Osteocyte (in vitro differentiated cells): ENCODE data around the gene LGALS3BP. TPM values are rescaled to one million over a fixed set of nuclear protein-coding genes. Genes with fewer than 3 reads are reported as not detected.
"Not testable (repeated sequence)": the region's sequence is repeated elsewhere in the genome, so short reads cannot be mapped to it uniquely, and the experiment has no call there.

Experiments used
- DNase-seq: peaks from one replicate; pipeline ENCODE4 v3.0.0; 2021; ENCODE audit warnings: mixed read lengths; ENCODE audit not compliant: unreplicated experiment; ENCODE audit errors: extremely low spot score
- H3K27ac Mint-ChIP-seq: one replicate; pipeline ENCODE4 v1.8.0; 2021; ENCODE audit warnings: mild to moderate bottlenecking, mixed read lengths; ENCODE audit not compliant: unreplicated experiment
- H3K27me3 Mint-ChIP-seq: one replicate; pipeline ENCODE4 v1.8.0; 2021; ENCODE audit warnings: mixed read lengths; ENCODE audit not compliant: unreplicated experiment
- H3K36me3 Mint-ChIP-seq: one replicate; pipeline ENCODE4 v1.8.0; 2021; ENCODE audit warnings: mixed read lengths; ENCODE audit not compliant: unreplicated experiment
- H3K4me1 Mint-ChIP-seq: one replicate; pipeline ENCODE4 v1.8.0; 2021; ENCODE audit warnings: mixed read lengths; ENCODE audit not compliant: unreplicated experiment
- H3K4me3 Mint-ChIP-seq: one replicate; pipeline ENCODE4 v1.8.0; 2021; ENCODE audit warnings: mild to moderate bottlenecking, moderate library complexity, mixed read lengths; ENCODE audit not compliant: unreplicated experiment
- H3K9me3 Mint-ChIP-seq: one replicate; pipeline ENCODE4 v1.8.0; 2021; ENCODE audit warnings: mixed read lengths; ENCODE audit not compliant: unreplicated experiment
- CTCF ChIP-seq: fragments of 200-600 bp; sonication (generic); IDR thresholded peaks from 2 replicates; pipeline ENCODE4 v1.5.0; 2021; ENCODE audit warnings: antibody characterized with exemption, mild to moderate bottlenecking, moderate library complexity
- total RNA-seq: library from RNA; stranded (reverse); gene quantifications from 2 replicates; pipeline ENCODE4 v1.2.1, GENCODE V29; 2021

Gene LGALS3BP
- total RNA-seq, 1 donor from 2014 or later, result 439 TPM

GRCh38 chr17:78951967-78952551, 27.7 kb downstream of the LGALS3BP start:
- Mint-ChIP-seq H3K4me3 (no peak overlapping the region), H3K27ac (peak overlapping the region; percentile 93), H3K4me1 (peaks cover 33% of the 10 kb centered on the region), H3K27me3 (no peaks in the 10 kb centered on the region), H3K36me3 (no peaks in the 10 kb centered on the region), H3K9me3 (no peaks in the 10 kb centered on the region)
- DNase-seq, result no peak
- no peak for TF ChIP-seq CTCF

GRCh38 chr17:78950870-78951269, 28.9 kb downstream of the LGALS3BP start:
- no peaks in the 10 kb centered on the region for H3K36me3 Mint-ChIP-seq
- H3K4me3 Mint-ChIP-seq, result no peak overlapping the region
- no peak for DNase-seq
- no peak for TF ChIP-seq CTCF
- no peaks in the 10 kb centered on the region for H3K9me3 Mint-ChIP-seq
- H3K27ac Mint-ChIP-seq, result no peak overlapping the region
- H3K4me1 Mint-ChIP-seq, result peaks cover 34% of the 10 kb centered on the region
- H3K27me3 Mint-ChIP-seq, result no peaks in the 10 kb centered on the region

- Mint-ChIP-seq H3K36me3 (no peaks in the 10 kb centered on the region), H3K27ac (no peak overlapping the region), H3K27me3 (no peaks in the 10 kb centered on the region), H3K4me1 (peaks cover 16% of the 10 kb centered on the region), H3K9me3 (no peaks in the 10 kb centered on the region), H3K4me3 (no peak overlapping the region)
- no peak for TF ChIP-seq CTCF
- no peak for DNase-seq
These were observed 32.2 kb downstream of the LGALS3BP start for GRCh38 chr17:78947235-78948149.

GRCh38 chr17:78946631-78947030, 33.1 kb downstream of the LGALS3BP start:
- peaks cover 7% of the 10 kb centered on the region for H3K4me1 Mint-ChIP-seq
- H3K27me3 Mint-ChIP-seq, result no peaks in the 10 kb centered on the region
- no peak for DNase-seq
- H3K9me3 Mint-ChIP-seq, result no peaks in the 10 kb centered on the region
- no peak overlapping the region for H3K27ac Mint-ChIP-seq
- H3K36me3 Mint-ChIP-seq, result no peaks in the 10 kb centered on the region
- TF ChIP-seq CTCF, result no peak
- no peak overlapping the region for H3K4me3 Mint-ChIP-seq

- H3K36me3 Mint-ChIP-seq, result no peaks in the 10 kb centered on the region
- H3K27me3 Mint-ChIP-seq, result no peaks in the 10 kb centered on the region
- H3K27ac Mint-ChIP-seq, result no peak overlapping the region
- no peak overlapping the region for H3K4me3 Mint-ChIP-seq
- no peak for TF ChIP-seq CTCF
- peaks cover 2% of the 10 kb centered on the region for H3K4me1 Mint-ChIP-seq
- DNase-seq, result no peak
- H3K9me3 Mint-ChIP-seq, result no peaks in the 10 kb centered on the region
These were observed 33.6 kb downstream of the LGALS3BP start for GRCh38 chr17:78946131-78946530.

- not testable (repeated sequence) for H3K4me3 Mint-ChIP-seq, H3K36me3 Mint-ChIP-seq, DNase-seq, H3K27ac Mint-ChIP-seq, H3K9me3 Mint-ChIP-seq, H3K27me3 Mint-ChIP-seq, H3K4me1 Mint-ChIP-seq
These were observed 34.3 kb downstream of the LGALS3BP start for GRCh38 chr17:78945455-78945854.
